Smooth muscle cell of the coronary artery (primary cell): ENCODE results near the gene CDH3. TPM values are rescaled to one million over a fixed set of nuclear protein-coding genes. Genes with fewer than 3 reads are reported as not detected.

Source experiments
- total RNA-seq: library from RNA; depleted of rRNA; stranded (reverse); fragments of >200 nt; gene quantifications from 2 replicates; pipeline ENCODE4 v1.2.3, GENCODE V29; 2014; ENCODE audit warnings: low replicate concordance

CDH3 gene
- under 0.01 and 0.15 TPM in 2 replicates for total RNA-seq

DNA sequence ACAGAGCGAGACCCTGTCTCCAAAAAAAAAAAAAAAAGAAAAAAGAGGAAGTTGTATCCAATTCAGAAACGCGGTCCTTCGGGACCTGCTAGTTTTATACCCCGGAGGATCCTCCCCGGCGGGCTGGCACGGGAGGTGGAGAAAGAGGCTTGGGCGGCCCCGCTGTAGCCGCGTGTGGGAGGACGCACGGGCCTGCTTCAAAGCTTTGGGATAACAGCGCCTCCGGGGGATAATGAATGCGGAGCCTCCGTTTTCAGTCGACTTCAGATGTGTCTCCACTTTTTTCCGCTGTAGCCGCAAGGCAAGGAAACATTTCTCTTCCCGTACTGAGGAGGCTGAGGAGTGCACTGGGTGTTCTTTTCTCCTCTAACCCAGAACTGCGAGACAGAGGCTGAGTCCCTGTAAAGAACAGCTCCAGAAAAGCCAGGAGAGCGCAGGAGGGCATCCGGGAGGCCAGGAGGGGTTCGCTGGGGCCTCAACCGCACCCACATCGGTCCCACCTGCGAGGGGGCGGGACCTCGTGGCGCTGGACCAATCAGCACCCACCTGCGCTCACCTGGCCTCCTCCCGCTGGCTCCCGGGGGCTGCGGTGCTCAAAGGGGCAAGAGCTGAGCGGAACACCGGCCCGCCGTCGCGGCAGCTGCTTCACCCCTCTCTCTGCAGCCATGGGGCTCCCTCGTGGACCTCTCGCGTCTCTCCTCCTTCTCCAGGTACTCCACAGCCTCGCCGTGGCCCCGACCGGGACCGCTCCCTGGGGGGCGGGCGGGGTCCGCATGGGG lies at the start of gene CDH3:
Gene CDH3 (plus strand): TSS at position 596 of the 779 bp plus-strand sequence. CDS start 70 bp downstream, at position 666.

DNA sequence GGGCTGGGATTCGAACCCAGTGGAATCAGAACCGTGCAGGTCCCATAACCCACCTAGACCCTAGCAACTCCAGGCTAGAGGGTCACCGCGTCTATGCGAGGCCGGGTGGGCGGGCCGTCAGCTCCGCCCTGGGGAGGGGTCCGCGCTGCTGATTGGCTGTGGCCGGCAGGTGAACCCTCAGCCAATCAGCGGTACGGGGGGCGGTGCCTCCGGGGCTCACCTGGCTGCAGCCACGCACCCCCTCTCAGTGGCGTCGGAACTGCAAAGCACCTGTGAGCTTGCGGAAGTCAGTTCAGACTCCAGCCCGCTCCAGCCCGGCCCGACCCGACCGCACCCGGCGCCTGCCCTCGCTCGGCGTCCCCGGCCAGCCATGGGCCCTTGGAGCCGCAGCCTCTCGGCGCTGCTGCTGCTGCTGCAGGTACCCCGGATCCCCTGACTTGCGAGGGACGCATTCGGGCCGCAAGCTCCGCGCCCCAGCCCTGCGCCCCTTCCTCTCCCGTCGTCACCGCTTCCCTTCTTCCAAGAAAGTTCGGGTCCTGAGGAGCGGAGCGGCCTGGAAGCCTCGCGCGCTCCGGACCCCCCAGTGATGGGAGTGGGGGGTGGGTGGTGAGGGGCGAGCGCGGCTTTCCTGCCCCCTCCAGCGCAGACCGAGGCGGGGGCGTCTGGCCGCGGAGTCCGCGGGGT lies 92.1 kb downstream of the CDH3 start, which contains the start of gene CDH1:
Gene CDH1 (plus strand): TSS at position 247 of the 684 bp plus-strand sequence. CDS start 124 bp downstream, at position 371.

Other genes starting within 250 kb of the CDH3 start
- not detected in 2 replicates for gene SMPD3, start 196.8 kb upstream of the CDH3 start, total RNA-seq
- gene ZFP90, start 106.0 kb upstream of the CDH3 start, total RNA-seq = 19.3 and 20.2 TPM in 2 replicates
- 0.15 TPM in 1 of 2 replicates, not detected in the other for gene CDH1, start 92.0 kb downstream of the CDH3 start, total RNA-seq
- 20.5 and 64.0 TPM in 2 replicates for gene TANGO6, start 198.2 kb downstream of the CDH3 start, total RNA-seq